ENCODE data around the gene NDUFB7.

NDUFB7 gene

DNA sequence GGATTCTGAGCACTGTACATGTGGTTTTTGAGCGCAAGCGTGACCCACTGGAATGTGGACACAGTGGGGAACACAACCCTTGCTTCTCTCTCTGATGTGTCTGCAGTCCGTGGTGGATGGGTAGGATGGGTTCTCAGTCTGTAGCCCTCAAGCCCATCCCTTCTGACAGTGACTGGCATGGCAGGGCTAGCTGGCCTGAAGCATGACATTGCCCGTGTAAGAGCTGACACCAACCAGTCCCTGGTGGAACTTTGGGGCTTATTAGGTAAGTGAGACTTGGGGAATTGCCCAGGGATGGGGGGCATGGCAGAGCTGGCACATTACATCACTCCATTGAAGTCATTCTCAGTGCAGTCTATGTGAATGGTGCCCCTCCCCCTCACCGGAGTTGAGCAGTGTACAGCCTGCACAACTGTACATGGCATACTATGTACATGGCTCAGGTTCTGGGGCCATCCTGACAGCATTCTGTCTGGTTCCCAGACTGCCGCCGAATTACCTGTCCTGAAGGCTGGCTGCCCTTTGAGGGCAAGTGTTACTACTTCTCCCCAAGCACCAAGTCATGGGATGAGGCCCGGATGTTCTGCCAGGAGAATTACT is 27.8 kb upstream of the NDUFB7 start:
- TF ChIP-seq POLR2AphosphoS5 (IDR thresholded peaks at IDR 0.05; ENCODE audit: low read depth, low read length) (no peak), FOXP2 (optimal IDR thresholded peaks at IDR 0.05; ENCODE audit: borderline replicate concordance, extremely low read depth, extremely low read length, insufficient read depth) (no peak), SIN3A (IDR thresholded peaks at IDR 0.05; ENCODE audit: borderline replicate concordance, insufficient read depth, low read length) (no peak), TAF1 (IDR thresholded peaks at IDR 0.05; ENCODE audit: borderline replicate concordance, insufficient read depth, low read length) (no peak)
- TF ChIP-seq, protein P1, sequence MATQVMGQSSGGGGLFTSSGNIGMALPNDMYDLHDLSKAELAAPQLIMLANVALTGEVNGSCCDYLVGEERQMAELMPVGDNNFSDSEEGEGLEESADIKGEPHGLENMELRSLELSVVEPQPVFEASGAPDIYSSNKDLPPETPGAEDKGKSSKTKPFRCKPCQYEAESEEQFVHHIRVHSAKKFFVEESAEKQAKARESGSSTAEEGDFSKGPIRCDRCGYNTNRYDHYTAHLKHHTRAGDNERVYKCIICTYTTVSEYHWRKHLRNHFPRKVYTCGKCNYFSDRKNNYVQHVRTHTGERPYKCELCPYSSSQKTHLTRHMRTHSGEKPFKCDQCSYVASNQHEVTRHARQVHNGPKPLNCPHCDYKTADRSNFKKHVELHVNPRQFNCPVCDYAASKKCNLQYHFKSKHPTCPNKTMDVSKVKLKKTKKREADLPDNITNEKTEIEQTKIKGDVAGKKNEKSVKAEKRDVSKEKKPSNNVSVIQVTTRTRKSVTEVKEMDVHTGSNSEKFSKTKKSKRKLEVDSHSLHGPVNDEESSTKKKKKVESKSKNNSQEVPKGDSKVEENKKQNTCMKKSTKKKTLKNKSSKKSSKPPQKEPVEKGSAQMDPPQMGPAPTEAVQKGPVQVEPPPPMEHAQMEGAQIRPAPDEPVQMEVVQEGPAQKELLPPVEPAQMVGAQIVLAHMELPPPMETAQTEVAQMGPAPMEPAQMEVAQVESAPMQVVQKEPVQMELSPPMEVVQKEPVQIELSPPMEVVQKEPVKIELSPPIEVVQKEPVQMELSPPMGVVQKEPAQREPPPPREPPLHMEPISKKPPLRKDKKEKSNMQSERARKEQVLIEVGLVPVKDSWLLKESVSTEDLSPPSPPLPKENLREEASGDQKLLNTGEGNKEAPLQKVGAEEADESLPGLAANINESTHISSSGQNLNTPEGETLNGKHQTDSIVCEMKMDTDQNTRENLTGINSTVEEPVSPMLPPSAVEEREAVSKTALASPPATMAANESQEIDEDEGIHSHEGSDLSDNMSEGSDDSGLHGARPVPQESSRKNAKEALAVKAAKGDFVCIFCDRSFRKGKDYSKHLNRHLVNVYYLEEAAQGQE (IDR thresholded peaks at IDR 0.05; ENCODE audit: insufficient read depth in 1 of 2, low read depth in 2 of 2, low read length in 2 of 2) = no peak

DNA sequence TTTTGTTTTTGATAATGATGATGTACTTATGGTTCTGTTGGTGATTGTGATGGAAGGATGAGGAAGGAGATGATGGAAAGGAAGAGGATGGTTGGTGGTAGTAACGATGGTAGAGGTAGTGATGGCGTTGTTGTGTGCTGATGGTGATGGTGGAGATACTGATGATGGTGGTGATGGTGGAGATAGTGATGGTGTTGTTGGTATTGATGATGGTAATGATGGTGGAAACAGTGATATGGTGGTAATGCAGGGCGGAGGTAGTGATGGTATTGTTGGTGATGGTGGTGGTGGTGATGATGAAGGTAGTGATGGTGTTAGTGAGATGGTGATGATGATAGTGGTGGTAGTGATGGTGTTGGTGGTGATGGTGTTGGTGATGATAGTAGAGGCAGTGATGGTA is 23.7 kb upstream of the NDUFB7 start:
- TF ChIP-seq FOXP2 (optimal IDR thresholded peaks at IDR 0.05; ENCODE audit: borderline replicate concordance, extremely low read depth, extremely low read length, insufficient read depth) (no peak), POLR2AphosphoS5 (IDR thresholded peaks at IDR 0.05; ENCODE audit: low read depth, low read length) (no peak), SIN3A (IDR thresholded peaks at IDR 0.05; ENCODE audit: borderline replicate concordance, insufficient read depth, low read length) (no peak), TAF1 (IDR thresholded peaks at IDR 0.05; ENCODE audit: borderline replicate concordance, insufficient read depth, low read length) (no peak)
- TF ChIP-seq, protein P1 (IDR thresholded peaks at IDR 0.05; ENCODE audit: insufficient read depth in 1 of 2, low read depth in 2 of 2, low read length in 2 of 2) = no peak

DNA sequence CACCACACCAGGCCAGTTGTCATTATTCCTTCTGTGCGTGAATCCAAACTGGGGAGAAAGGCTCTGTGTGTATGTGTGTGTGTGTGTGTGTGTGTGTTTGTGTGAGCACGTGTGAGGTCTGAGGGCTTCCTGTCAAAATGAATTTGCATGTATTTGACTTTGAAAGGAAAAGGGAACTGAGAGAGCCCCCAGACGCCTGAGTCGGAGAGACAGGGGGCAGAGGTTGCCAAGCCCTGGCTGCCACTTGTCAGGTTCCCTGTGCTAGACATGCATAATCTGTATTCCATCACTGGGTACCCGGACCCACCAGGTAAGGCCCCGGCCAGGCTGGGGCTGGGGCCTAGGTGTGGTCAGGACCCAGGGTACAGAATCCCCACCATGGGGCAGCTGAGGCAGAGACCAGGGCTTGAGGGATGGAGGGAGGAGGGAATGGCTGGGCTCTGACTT is 11.1 kb upstream of the NDUFB7 start, which contains the start of gene CLEC17A:
TSS of gene CLEC17A (plus strand) at position 191 of the 447 bp plus-strand sequence. CDS start at position 268, 77 bp downstream.
- TF ChIP-seq POLR2AphosphoS5 (IDR thresholded peaks at IDR 0.05; ENCODE audit: low read depth, low read length) (no peak), TAF1 (IDR thresholded peaks at IDR 0.05; ENCODE audit: borderline replicate concordance, insufficient read depth, low read length) (no peak)

DNA sequence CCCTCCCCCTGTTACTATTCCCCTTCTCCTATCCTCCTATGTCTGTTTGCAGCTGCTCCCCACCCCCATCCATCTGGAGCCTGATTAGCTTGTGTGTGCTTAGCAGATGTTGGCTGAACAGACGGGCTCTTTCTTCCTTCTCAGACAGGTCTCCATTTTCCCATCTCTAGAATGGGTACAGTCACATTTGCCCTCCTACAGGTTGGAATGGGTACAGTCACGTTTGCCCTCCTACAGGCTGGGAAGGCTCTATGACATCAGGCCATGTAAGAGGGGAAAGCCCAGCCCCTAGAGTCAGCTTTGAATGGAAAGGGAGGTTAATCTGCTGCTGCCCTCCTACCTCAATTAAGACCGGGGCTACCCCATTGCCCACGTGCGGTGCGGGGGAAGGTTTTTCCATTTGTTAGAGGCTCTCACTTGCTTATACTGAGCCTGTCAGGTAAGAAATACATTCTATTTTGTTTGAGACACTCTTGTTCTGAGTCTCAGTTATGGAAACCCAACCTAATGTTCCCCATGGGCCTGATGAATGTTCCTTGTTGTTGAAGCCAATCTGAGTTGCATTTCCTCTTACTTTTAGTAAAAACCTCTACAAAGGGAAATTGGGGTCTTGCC is 8.9 kb upstream of the NDUFB7 start:
- no peak for TF ChIP-seq POLR2AphosphoS5 (IDR thresholded peaks at IDR 0.05; ENCODE audit: low read depth, low read length)
- TF ChIP-seq, protein P1 (IDR thresholded peaks at IDR 0.05; ENCODE audit: insufficient read depth in 1 of 2, low read depth in 2 of 2, low read length in 2 of 2) = no peak

DNA sequence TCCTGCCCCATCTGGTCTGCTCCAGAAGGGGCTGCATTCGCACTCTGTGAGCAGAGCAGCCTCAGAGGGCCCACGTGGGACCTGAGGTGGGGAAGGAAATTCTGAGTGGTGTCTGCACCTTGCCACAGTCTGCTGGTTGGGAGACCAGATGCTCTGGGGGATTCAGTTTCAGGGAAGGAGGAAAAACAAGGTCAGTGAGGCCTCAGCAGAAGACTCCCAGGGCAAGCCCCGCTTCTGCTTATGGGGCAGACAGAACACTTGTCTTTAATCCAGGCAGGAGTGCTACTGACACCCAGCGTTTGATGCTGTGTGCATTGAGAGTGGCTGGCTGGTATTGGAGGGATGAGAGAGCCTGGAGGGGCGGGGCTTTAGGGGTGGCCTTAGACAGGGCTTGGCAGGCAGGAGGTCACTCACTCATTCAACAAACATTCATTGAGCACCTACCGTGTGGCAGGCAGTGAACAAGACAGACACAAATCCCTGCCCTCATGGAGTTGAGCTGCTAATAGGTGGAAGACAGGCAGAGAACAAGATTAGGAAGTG is 6.1 kb upstream of the NDUFB7 start:
- no peak for TF ChIP-seq SIN3A (IDR thresholded peaks at IDR 0.05; ENCODE audit: borderline replicate concordance, insufficient read depth, low read length)
- TF ChIP-seq, protein P1 (IDR thresholded peaks at IDR 0.05; ENCODE audit: insufficient read depth in 1 of 2, low read depth in 2 of 2, low read length in 2 of 2) = no peak
- TF ChIP-seq FOXP2 (optimal IDR thresholded peaks at IDR 0.05; ENCODE audit: borderline replicate concordance, extremely low read depth, extremely low read length, insufficient read depth) = no peak
- no peak for TF ChIP-seq TAF1 (IDR thresholded peaks at IDR 0.05; ENCODE audit: borderline replicate concordance, insufficient read depth, low read length)
- TF ChIP-seq POLR2AphosphoS5 (IDR thresholded peaks at IDR 0.05; ENCODE audit: low read depth, low read length) = no peak

All from PFSK-1 (cell line).